ENCODE measurements around the gene EFNB3.

EFNB3 gene

DNA sequence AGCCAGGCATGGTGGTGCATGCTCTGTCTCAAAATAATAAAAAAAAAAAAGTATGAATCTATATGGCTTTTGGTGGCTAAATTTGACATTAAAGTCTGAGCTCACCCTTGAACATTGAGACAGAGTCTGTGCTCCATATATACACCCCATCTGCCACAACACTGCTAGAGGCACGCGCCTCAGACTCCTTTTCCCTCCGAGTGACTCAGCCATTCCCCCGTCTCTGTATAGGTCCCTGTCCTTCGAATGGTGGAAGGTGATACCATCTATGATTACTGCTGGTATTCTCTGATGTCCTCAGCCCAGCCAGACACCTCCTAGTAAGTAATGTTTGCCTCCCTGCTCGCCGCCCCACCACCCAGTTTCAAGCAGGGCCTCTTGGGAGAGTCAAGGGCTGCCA lies 4.5 kb upstream of the EFNB3 start:
- DNase-seq: no peak

DNA sequence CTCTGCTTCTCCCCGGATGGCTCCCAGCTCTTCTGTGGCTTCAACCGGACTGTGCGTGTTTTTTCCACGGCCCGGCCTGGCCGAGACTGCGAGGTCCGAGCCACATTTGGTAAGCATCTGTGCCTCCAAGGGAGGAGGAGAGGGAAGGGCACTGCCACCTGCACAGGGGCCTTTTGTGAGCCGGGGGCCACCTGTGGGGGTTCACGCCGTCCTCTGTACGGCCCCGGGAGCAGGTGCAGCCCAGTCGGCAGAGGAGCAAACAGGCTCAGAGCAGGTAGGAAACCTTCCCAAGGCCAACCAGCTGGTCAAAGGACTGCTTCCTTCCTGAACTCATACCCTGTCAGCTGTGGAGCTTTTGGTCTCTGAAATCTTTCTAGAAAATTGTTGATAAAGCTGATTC lies 3.3 kb upstream of the EFNB3 start:
- no peak for DNase-seq

DNA sequence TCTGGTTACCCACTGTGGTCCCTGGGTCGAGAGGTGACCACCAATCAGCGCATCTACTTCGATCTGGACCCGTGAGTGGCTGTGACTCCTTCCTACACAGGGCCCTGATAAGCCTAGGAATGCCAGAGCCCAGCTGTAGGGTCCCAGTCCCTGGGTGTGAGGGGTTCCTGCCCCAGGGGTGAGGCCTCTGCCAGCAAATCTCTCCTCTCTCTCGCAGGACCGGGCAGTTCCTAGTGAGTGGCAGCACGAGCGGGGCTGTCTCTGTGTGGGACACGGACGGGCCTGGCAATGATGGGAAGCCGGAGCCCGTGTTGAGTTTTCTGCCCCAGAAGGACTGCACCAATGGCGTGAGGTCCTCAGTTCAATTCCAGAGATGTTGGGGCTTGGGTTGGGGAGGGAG lies 2.2 kb upstream of the EFNB3 start:
- DNase-seq: no peak

DNA sequence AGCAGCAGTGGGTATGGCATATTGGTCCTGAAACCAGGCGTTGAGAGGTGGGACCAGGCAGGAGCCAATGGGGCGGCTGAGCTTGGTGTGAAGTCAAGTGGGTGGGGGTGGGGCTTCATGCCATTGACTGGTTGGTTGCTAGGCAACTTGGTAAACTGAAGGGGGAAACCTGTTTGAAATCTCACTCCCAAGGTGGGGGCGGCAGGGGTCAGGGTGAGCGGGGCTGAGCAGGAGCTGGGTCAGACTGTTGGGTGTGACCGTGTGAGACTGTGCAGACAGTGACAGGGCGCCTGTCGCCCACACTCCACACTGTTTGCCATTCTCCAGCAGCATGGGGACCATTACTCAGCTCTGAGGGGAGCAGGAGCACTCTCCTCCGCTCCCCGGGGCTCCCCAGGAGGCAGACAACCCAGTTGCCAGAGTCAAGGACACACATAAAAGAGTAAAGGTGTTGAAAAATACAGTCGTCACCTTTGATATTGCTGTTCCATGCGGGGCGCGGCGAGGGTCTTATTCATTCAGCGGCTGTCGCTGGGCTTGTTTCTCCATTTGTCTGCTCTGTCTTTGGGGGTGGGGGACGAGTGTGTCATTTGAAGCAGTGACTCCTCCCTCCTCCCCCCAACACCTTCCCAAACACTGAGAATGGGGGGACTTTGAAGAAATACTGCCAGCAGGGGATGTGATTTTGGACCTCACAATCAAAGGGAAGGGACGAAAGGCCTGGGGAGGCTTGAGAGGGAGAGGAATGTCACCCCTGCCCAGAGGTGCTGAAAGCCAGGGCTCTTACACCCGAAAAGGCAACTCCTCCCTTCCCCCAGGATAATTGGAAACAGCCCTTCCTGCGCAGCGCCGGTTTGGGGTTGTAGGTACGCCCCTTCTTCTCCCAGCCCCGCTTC lies 1.2 kb upstream of the EFNB3 start:
- peak; percentile 95 for DNase-seq

DNA sequence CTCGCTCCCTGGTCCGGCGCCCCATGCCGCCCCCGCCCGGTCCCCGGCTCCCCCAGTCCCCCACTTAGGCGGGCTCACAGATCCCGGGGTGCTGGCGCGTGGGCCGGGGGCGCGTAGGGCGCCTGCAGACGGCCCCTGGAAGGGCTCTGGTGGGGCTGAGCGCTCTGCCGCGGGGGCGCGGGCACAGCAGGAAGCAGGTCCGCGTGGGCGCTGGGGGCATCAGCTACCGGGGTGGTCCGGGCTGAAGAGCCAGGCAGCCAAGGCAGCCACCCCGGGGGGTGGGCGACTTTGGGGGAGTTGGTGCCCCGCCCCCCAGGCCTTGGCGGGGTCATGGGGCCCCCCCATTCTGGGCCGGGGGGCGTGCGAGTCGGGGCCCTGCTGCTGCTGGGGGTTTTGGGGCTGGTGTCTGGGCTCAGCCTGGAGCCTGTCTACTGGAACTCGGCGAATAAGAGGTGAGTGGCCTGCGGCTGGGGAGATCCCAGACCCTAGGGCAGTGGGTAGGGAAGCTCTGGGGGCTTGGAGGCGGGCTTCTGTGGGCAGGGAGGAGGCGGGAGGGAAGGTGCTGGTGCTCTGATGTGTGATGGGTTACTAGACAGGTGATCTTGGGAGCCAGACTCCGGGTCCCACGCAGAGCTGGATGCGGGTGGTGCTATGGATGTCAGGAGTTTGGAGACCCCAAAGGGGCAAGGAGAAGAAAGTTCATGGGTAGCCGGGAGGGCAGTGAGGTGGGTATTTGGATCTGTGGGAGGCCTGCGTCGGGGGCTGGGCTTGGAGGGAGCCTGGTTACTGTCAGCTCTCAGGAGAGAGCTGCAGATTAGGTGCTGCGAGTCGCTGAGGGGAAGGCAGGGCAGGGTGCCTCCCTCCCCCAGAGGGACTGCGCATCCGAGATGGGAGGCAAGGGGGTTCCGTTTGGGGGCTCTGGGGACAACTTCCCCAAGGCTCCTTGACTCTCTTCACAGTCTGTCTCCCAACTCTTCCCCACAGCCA lies 560 bp downstream of the EFNB3 start:
- peak; percentile 23 for DNase-seq

DNA sequence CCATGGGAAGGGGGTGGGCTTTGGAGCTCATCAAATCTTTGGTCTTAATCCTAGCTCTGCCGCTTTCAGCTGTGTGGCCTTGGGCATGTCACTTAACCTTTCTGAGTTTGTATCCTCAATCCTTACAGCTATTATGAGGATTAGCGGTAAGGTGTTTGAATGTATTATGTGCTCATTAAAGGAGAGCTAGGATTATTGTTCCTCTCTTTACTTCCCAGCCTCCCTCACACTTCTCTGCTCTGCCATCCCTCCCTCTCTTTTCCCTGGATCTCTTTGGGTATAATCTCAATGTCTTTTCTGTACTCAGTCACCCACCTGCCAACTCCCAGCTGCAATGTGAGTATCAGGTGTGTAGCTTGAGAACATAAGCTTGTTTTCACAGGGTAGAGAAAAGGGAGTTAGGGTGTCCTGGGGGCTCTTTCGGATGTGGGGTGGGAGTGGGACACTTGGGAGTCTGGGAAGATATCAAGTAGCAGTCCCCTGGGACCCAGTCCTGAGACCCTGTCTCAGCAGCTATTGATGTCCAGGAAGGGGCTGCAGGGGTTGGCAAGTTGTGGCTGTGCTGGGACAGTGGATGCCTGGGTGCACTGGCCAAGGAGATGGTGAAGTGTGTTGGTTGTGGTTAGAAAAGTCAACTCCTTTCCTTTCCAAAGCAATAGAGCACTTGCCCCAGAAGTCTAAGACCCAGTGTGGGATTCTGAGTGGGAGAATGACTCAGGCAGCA lies 1.8 kb downstream of the EFNB3 start:
- DNase-seq: no peak

DNA sequence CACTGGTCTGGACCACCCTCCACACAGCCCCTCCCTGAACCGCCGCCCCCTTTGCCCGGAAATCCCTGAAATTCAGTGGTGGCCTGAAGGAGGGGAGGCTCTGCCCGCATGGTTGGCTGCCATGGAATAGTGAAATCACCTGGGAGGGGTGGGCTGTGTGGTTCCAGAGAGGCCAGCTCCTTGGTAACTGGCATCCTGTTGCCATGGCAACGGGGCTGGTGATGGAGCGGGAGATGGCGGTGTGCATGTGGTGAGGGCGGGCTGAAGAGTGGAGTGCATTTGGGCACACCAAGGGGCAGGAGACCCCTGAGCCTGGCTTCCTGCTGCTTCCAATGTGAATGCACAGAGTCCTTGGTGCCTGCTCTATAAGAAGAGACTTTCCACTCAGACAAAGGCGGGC lies 2.4 kb downstream of the EFNB3 start:
- DNase-seq: no peak

DNA sequence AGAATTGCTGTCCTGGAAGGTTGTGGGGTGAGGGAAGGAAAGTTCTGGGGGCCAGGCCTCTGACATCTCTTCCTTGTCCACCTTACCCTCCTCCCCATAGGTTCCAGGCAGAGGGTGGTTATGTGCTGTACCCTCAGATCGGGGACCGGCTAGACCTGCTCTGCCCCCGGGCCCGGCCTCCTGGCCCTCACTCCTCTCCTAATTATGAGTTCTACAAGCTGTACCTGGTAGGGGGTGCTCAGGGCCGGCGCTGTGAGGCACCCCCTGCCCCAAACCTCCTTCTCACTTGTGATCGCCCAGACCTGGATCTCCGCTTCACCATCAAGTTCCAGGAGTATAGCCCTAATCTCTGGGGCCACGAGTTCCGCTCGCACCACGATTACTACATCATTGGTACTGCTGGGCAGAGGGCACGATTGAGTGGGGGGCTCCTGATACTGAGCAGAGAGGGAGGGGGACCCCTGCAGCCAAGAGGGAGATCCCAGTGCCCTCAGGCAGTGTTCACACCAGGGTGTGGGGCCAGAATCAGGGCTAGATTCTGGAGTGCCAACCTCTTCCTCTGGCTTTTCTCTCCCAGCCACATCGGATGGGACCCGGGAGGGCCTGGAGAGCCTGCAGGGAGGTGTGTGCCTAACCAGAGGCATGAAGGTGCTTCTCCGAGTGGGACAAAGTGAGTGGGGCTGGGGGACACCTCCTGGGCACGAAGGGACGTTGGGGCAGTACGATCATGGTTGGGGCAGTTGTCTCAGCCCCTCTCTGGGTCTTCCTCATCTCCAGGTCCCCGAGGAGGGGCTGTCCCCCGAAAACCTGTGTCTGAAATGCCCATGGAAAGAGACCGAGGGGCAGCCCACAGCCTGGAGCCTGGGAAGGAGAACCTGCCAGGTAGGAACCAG lies 3.1 kb downstream of the EFNB3 start:
- no peak for DNase-seq

DNA sequence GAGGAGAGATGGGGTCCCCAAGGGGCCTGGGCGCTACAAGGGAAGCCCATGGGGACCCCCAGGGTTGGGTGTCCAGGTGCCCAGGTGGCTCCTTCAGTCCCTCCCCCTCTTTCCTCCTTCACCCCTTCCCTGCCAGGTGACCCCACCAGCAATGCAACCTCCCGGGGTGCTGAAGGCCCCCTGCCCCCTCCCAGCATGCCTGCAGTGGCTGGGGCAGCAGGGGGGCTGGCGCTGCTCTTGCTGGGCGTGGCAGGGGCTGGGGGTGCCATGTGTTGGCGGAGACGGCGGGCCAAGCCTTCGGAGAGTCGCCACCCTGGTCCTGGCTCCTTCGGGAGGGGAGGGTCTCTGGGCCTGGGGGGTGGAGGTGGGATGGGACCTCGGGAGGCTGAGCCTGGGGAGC lies 4.0 kb downstream of the EFNB3 start:
- DNase-seq: no peak

DNA sequence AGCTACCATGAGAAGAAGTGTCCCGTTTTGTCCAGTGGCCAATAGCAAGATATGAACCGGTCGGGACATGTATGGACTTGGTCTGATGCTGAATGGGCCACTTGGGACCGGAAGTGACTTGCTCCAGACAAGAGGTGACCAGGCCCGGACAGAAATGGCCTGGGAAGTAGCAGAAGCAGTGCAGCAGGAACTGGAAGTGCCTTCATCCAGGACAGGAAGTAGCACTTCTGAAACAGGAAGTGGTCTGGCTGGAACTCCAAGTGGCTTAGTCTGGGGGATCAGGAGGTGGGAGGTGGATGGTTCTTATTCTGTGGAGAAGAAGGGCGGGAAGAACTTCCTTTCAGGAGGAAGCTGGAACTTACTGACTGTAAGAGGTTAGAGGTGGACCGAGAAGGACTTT lies 5.3 kb downstream of the EFNB3 start:
- no peak for DNase-seq

DNA sequence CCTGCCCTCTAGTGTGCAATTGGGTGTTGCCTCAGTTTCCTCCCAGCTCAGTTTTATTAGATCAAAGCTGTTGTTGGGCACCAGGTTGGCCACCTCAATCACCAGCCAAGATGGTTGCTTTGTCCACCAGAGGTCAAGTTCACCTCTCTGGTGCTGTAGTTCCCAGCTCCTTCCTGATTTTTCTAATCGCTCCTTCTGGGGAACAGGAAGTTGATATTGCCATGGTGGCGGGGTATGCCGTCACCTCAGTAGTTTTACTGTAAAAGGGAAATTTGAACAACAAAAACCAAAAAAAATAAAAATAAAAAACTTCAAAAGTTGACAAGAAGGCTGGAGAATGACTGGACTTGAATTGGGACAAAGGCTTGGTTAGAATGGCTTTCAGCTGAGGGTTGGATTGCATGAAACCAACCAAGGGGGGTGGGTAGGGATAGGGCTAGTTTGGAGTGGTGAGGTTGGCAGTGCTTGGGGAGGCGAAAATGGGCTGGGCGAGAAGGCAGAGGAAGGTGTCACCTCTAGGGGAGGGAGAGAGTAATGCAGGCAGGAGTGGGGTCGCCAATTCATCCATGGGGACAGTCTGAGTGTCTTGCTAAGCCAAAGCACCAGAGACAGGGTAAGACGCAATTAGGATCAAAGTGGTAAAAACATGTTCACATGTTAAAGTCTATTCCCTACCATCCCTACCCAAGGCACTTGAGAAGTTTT lies 6.2 kb downstream of the EFNB3 start:
- peak; percentile 9 for DNase-seq

DNA sequence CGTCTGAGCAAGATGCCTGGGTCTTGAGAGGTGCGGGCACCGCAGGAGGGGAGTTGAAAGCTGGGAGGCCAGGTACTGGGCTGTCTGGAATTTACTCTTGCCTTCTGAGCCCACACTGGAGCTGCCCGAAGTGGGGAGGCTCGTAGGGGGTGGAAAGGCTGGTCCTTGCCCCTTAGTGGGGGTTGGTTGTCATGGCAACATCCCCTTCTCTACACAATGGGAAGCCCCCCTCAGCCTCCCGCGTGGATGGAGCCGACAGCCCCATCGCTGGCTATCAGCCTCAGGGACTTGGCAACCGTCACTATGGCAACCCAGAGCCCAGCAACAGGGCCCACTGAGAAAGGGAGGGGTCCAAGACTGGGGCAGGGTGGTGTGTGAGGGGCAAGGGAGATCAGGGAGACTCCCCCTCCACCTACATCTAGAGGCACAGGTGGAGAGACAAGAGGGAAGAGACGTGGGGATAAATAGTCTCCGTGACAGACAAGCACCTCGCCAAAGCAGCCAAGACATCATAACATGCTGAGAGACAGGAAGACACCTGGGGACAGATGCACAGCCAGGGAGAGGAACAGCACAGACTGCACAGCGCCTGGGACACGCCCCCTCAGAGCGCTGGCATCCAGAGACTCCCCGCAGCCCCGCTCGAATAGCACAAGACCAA lies 7.2 kb downstream of the EFNB3 start:
- peak; percentile 61 for DNase-seq

DNA sequence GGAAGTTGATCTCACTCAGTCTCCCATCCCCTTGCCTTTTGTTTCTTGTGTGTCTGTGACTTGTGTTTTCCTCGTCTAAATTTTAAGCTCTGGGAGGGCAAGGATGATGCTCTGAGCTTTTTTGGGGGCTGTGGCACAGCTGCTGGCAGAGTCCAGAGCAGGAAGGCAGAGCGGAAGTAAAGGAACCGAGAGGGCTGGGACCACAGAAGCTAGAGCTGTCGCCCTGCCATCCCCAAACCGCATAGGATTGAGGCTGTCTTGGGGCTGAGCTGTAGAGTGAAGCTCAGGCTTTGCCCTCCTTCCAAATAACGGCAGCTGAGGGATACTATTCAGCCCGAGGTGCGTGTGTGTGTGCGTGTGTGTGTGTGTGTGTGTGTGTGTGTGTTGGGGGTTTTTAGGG lies 8.8 kb downstream of the EFNB3 start:
- DNase-seq: no peak

DNA sequence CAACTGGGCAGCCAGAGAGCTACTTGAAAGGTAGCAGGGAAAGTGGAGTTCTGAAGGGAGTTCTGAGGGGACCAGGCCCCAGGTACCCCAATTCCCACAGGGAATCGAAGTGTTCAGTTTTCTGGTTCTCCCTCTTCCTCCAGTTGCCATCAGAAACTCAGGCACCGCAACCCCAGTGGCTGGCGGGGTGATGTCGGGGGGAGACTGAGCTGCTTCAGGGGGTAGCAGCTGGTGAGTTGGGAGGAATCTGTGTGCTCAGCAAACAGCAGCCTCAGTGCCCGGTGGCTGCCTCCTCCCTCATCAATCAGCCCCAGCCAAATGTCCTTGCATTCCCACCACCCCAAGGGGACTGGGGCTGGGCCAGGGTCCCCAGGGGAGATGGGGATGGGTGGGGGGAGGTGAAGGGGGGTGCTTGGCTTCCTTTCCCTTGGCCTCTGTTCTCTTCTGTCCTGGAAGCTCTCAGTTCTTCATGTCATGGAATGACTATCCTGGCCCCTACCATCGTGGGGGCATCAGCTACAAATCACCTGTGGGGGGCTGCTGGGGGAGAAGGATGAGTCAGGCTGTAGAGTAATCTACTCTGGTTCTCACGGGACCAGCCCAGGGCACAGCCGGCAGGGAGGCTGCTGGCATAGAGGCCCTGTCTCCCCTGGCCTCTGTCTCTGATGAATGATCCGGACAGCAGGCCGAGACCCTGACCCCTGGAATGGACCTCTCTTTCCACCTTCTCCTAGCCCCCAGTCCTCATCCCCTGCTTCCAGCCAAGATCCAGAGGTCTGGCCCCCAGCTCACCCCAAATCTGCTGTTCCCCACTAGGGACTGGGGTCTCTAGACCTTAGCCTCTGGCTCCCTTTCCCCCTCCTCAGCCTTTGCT lies 10.0 kb downstream of the EFNB3 start:
- DNase-seq: no peak

DNA sequence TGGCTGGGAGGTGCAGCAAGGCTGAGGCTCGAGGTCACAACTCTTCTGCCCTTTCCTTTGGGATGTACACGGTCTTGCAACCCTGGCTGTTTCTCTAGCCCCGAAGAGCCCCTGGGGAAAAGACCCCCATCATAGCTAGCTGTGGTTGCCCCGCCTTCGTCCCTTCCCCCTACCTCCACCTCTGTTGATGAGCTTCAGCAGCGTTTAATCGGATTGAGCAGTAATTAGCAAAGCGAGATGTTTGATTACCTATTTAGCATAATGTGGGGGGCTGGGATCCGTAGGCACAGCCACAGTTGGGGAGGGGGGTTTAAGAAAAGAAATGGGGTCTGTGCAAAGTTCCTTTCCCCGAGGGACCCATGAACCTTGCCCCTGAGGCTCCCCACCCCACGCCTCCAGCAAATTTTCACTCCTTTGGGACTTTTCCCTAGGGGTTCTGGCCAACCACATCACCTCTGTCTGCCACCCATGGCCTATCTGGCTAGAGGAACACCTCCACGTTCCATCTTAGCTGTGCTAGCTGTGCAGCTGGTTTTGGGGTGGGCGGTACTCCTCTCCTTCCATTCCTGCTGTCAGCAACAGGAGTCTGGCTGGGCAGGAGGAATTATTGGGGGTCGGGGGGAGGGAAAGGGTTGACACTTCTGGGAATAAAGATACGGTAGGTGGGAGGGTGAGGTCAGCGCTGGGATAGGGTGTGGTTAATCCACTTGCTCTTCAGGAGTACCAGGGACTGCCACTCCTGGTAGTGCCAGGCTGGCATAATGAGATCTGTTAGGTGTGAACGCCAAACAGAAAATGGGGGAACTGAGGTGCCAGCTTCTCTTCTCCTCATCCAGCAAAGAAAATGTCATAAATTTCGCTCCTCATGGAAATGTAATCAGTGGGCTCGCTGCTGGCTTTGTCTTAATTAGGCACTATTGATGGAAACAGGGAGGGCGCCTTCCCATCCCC lies 11.2 kb downstream of the EFNB3 start:
- peak; percentile 61 for DNase-seq

DNA sequence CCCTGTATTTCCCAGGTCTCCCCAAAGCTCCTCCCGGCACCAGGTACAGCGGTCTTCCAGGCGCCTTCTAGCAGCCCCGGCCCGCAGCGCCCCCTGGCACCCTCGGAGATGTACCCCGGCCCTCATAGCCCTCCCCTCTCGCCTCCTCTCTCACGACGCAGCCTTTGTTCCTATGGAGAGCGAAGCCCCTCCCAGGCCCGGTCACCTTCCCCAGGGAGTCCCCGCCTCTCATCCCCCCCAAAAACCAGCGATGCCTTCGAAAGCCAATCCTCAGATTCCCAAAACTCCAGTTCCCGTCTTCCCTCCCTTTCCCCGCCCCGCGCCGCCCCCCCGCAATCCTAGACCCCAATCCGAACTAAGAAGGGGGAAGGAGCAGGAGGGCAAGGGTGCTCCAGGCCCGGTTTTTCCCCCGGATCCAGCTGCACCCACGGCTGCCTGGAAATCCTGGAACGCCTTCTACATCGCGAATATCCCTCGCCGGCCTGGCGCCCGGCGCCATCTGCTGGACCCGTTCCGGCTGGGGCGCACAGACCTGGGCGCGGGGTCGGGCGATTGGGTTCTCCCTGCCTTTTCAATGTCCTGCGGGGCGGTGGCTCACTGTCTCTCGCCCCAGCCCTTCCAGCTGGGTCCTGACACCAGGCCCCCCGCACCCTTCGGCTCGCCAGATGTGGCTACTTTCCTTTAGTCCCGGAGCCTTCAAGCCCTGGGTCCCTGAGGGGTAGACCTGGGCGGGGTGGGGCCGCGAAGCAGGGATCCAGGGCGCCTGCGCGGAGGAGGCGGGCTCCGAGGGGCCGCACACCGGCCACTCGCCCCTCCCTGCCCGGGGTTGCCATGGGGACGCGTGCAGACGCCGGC lies 12.1 kb downstream of the EFNB3 start, which contains the start of gene DNAH2:
Gene DNAH2, plus strand, starts transcription at position 844 of the 855 bp plus-strand sequence. CDS start 1,991 bp downstream, outside the sequence.
- peak; percentile 99 for DNase-seq

DNA sequence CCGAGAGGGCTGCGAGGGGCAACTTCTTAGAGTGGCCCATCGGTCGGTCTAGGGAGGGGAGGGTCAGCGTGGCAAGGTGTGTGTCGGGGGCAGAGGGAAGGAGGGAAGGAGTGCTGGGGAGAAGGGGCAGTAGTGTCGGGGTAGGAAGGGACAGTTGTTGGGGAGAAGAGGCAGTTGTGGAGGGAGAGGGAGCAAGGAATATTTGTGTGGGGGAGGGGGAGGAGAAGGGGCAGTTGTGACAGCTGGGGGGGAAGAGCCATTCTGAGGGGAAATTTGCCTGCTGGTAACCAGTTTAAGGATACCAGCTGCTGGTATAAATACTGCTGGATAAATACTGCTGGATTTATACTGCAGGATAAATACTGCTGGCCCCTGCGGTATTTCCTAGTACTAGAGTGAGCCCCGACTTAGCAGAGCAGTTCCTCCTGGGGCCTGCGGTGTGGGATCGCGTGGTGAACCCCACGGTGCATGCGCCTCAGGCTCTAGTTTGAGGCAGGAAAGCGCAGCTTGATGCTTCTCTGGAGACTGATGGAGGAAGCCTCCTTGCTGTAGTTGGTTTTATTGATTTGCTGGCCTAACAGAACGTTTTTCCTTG lies 12.9 kb downstream of the EFNB3 start:
- DNase-seq: peak; percentile 55

Measured in NCI-H1105 treated with DMSO at 0.1 percent for 48 hours (cell line).